Measurements from ENCODE around the gene TGM3. TPM values are rescaled to one million over a fixed set of nuclear protein-coding genes. Genes with fewer than 3 reads are reported as not detected.

Gene TGM3
- total and polyA plus RNA-seq, 2 of the 4 experiments (the other 2 are of a cell fraction): not detected

DNA sequence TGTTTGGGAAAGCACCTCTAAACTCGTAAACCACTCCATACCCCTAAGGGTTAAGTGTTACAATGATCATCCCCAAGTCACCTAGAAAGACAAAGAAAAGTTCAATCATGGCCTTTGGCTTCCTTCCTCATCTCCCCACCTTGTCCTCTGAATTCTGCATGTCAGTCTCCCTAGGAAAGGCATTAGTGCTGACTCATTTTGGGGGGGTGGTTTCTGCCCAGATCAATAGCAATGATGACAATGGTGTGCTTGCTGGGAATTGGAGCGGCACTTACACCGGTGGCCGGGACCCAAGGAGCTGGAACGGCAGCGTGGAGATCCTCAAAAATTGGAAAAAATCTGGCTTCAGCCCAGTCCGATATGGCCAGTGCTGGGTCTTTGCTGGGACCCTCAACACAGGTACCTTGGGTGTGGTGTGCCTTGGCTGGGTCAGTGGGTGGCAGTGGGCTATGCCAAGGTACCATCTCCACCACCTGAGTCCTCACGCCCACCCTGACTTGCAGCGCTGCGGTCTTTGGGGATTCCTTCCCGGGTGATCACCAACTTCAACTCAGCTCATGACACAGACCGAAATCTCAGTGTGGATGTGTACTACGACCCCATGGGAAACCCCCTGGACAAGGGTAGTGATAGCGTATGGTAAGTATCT is 21.2 kb downstream of the TGM3 start:
- intact Hi-C loops (cut with micrococcal nuclease): no loop called here
- H3K23ac ChIP-seq (ENCODE audit: low read depth, low read length): no peak overlapping the region
- TF ChIP-seq POLR2A (IDR thresholded peaks at IDR 0.05; ENCODE audit: low read depth, low read length) (no peak), RCOR1 (IDR thresholded peaks at IDR 0.05; ENCODE audit: insufficient replicate concordance, low read length) (no peak), BHLHE40 (IDR thresholded peaks at IDR 0.05; ENCODE audit: low read depth, low read length) (no peak), CHD1 (IDR thresholded peaks at IDR 0.05; ENCODE audit: low read depth, low read length) (no peak), CEBPB (IDR thresholded peaks at IDR 0.05; ENCODE audit: low read depth, low read length) (no peak), FOS (IDR thresholded peaks at IDR 0.05; ENCODE audit: low read depth, low read length) (no peak), MAZ (IDR thresholded peaks at IDR 0.05; ENCODE audit: borderline replicate concordance, low read depth, low read length) (no peak), NFE2L2 (IDR thresholded peaks at IDR 0.05; ENCODE audit: low read depth, low read length) (no peak), SMC3 (IDR thresholded peaks at IDR 0.05; ENCODE audit: low read depth, low read length) (no peak), MAFK (IDR thresholded peaks at IDR 0.05; ENCODE audit: low read depth, low read length) (no peak), RAD21 (IDR thresholded peaks at IDR 0.05; ENCODE audit: low read length) (no peak), MXI1 (IDR thresholded peaks at IDR 0.05; ENCODE audit: borderline replicate concordance, low read depth, low read length) (no peak), RFX5 (IDR thresholded peaks at IDR 0.05; ENCODE audit: low read depth, low read length) (no peak)
- TF ChIP-seq, protein P1, sequence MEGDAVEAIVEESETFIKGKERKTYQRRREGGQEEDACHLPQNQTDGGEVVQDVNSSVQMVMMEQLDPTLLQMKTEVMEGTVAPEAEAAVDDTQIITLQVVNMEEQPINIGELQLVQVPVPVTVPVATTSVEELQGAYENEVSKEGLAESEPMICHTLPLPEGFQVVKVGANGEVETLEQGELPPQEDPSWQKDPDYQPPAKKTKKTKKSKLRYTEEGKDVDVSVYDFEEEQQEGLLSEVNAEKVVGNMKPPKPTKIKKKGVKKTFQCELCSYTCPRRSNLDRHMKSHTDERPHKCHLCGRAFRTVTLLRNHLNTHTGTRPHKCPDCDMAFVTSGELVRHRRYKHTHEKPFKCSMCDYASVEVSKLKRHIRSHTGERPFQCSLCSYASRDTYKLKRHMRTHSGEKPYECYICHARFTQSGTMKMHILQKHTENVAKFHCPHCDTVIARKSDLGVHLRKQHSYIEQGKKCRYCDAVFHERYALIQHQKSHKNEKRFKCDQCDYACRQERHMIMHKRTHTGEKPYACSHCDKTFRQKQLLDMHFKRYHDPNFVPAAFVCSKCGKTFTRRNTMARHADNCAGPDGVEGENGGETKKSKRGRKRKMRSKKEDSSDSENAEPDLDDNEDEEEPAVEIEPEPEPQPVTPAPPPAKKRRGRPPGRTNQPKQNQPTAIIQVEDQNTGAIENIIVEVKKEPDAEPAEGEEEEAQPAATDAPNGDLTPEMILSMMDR (conservative IDR thresholded peaks at IDR 0.05; ENCODE audit: low read depth, low read length): no peak
- TF ChIP-seq, protein P2, sequence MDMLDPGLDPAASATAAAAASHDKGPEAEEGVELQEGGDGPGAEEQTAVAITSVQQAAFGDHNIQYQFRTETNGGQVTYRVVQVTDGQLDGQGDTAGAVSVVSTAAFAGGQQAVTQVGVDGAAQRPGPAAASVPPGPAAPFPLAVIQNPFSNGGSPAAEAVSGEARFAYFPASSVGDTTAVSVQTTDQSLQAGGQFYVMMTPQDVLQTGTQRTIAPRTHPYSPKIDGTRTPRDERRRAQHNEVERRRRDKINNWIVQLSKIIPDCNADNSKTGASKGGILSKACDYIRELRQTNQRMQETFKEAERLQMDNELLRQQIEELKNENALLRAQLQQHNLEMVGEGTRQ (IDR thresholded peaks at IDR 0.05; ENCODE audit: low read depth, low read length): no peak
- TF ChIP-seq, protein P3, sequence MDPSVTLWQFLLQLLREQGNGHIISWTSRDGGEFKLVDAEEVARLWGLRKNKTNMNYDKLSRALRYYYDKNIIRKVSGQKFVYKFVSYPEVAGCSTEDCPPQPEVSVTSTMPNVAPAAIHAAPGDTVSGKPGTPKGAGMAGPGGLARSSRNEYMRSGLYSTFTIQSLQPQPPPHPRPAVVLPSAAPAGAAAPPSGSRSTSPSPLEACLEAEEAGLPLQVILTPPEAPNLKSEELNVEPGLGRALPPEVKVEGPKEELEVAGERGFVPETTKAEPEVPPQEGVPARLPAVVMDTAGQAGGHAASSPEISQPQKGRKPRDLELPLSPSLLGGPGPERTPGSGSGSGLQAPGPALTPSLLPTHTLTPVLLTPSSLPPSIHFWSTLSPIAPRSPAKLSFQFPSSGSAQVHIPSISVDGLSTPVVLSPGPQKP (IDR thresholded peaks at IDR 0.05; ENCODE audit: borderline replicate concordance, low read depth, low read length): no peak
- no peak overlapping the region for H4K8ac ChIP-seq (ENCODE audit: low read depth in 2 of 2, low read length in 2 of 2)
- H3K36me3 ChIP-seq (ENCODE audit: control insufficient read depth, insufficient read depth, low read length): no peaks in the 10 kb centered on the region
- ChIA-PET POLR2A (ENCODE audit: unreplicated experiment) (no interaction called here), CTCF (no interaction called here)
- H2AK5ac ChIP-seq (ENCODE audit: low read depth, low read length): no peak overlapping the region
- H3K18ac ChIP-seq (ENCODE audit: low read depth, low read length): no peak overlapping the region
- H3K4me2 ChIP-seq (ENCODE audit: low read depth, low read length): no peak overlapping the region
- H2AFZ ChIP-seq (replicated peaks; ENCODE audit: low read length, poor library complexity): no peak overlapping the region
- H2BK20ac ChIP-seq (ENCODE audit: low read depth, low read length): no peak overlapping the region
- H4K5ac ChIP-seq (ENCODE audit: low read depth, low read length): no peak overlapping the region
- H3K14ac ChIP-seq (replicated peaks; ENCODE audit: low read depth, low read length): no peak overlapping the region
- no peak overlapping the region for H3K56ac ChIP-seq (ENCODE audit: extremely low read depth, insufficient read depth, low read length)
- DNase-seq (no peak), ATAC-seq (ENCODE audit: low read depth) (no peak)
- no peak overlapping the region for H2AK9ac ChIP-seq (replicated peaks; ENCODE audit: low read depth, low read length, poor library complexity)
- no TSS peak for BruUV-seq (replicated peaks)
- H3K9ac ChIP-seq (ENCODE audit: low read depth, low read length): no peak overlapping the region
- H2BK120ac ChIP-seq (ENCODE audit: low read depth, low read length): no peak overlapping the region
- H3K27me3 ChIP-seq (ENCODE audit: control insufficient read depth, insufficient read depth, low read length): no peaks in the 10 kb centered on the region
- no peaks in the 10 kb centered on the region for H4K20me1 ChIP-seq (ENCODE audit: insufficient read depth, low read length)
- H3K4ac ChIP-seq (ENCODE audit: low read depth, low read length): no peak overlapping the region
- no peaks in the 10 kb centered on the region for H3K79me1 ChIP-seq (ENCODE audit: low read depth in 1 of 2, low read length in 2 of 2)
- in situ Hi-C loops (cut with MboI; ENCODE audit: low sequenced_read_pairs): no loop called here
- no peak overlapping the region for H4K91ac ChIP-seq (ENCODE audit: insufficient read depth, low read depth, low read length)
- no peaks in the 10 kb centered on the region for H3K4me1 ChIP-seq (ENCODE audit: control insufficient read depth, insufficient read depth, low read length)
- no peak overlapping the region for H2BK15ac ChIP-seq (ENCODE audit: low read depth, low read length)
- H3K4me3 ChIP-seq (ENCODE audit: insufficient read depth, low read depth, low read length): no peak overlapping the region
- dilution Hi-C loops (cut with HindIII; ENCODE audit: low sequenced_read_pairs, unreplicated experiment): no loop called here
- 73% methylated on average over 2 of the region's 14 CpGs; no CpG with 5 or more reads in 1 of the 2 experiments for WGBS, 2 experiments (ENCODE audit: extremely low coverage in 2 of 2, insufficient read length in 1 of 2)
- no peak overlapping the region for H3K27ac ChIP-seq (ENCODE audit: insufficient read depth, low read length)
- H2BK5ac ChIP-seq (ENCODE audit: low read depth, low read length, poor library complexity, severe bottlenecking): no peak overlapping the region
- H3K9me3 ChIP-seq (ENCODE audit: control insufficient read depth, insufficient read depth, low read length): no peaks in the 10 kb centered on the region
- H3K9me1 ChIP-seq (ENCODE audit: insufficient read depth, low read length): no peaks in the 10 kb centered on the region
